HepG2 (cell line): ENCODE measurements around the gene DTX4. TPM values are rescaled to one million over a fixed set of nuclear protein-coding genes. Genes with fewer than 3 reads are reported as not detected.

Source experiments
- CREBL2 ChIP-seq: sonication (generic); formaldehyde crosslinking; IDR thresholded peaks from 2 replicates; pipeline ENCODE4 v1.8.1; 2023; ENCODE audit warnings: missing genetic modification reagents, mild to moderate bottlenecking, borderline replicate concordance
- HDAC6 ChIP-seq: fragments of 200-600 bp; sonication (generic); IDR thresholded peaks from 2 replicates; pipeline ENCODE4 v1.7.0; 2017; ENCODE audit warnings: mild to moderate bottlenecking, antibody characterized with exemption, low read length, low read depth
- HMGXB4 ChIP-seq, 2 experiments: sonication (generic) in 1 of 2; formaldehyde crosslinking in 1 of 2; IDR thresholded peaks; 2 replicates each; pipeline versions ENCODE4 v1.4.0 to v1.6.1; 2018 to 2020; ENCODE audit warnings: missing genetic modification reagents in 2 of 2, borderline replicate concordance in 1 of 2, low read depth in 1 of 2, mild to moderate bottlenecking in 1 of 2, missing biosample characterization in 1 of 2
- KDM6A ChIP-seq: IDR thresholded peaks from 2 replicates; pipeline ENCODE4 v1.6.1; 2016; ENCODE audit warnings: low read depth
- MIER3 ChIP-seq: IDR thresholded peaks from 2 replicates; pipeline ENCODE4 v1.6.1; 2016; ENCODE audit warnings: missing compliant biosample characterization, borderline replicate concordance
- MYC ChIP-seq: sonication (generic); formaldehyde crosslinking; IDR thresholded peaks from 2 replicates; pipeline ENCODE4 v1.9.0; 2021; ENCODE audit warnings: missing genetic modification reagents, borderline replicate concordance
- PAXIP1 ChIP-seq: sonication (generic); formaldehyde crosslinking; conservative IDR thresholded peaks from 2 replicates; pipeline ENCODE4 v1.4.0; 2020; ENCODE audit warnings: mild to moderate bottlenecking, missing genetic modification reagents, moderate library complexity
- PHF20 ChIP-seq: sonication (generic); formaldehyde crosslinking; IDR thresholded peaks from 2 replicates; pipeline ENCODE4 v1.5.0; 2020; ENCODE audit warnings: mild to moderate bottlenecking, missing genetic modification reagents
- PHF21A ChIP-seq: sonication (generic); formaldehyde crosslinking; IDR thresholded peaks from 2 replicates; pipeline ENCODE4 v1.5.0; 2020; ENCODE audit warnings: mild to moderate bottlenecking, missing genetic modification reagents
- RBAK ChIP-seq: sonication (generic); formaldehyde crosslinking; IDR thresholded peaks from 2 replicates; pipeline ENCODE4 v1.5.1; 2020; ENCODE audit warnings: mild to moderate bottlenecking, missing genetic modification reagents
- THRA ChIP-seq: sonication (generic); formaldehyde crosslinking; IDR thresholded peaks from 2 replicates; pipeline ENCODE4 v1.4.0; 2020; ENCODE audit warnings: missing genetic modification reagents, borderline replicate concordance
- XRCC5 ChIP-seq: fragments of 200-400 bp; formaldehyde crosslinking; optimal IDR thresholded peaks from 2 replicates; pipeline ENCODE3; 2017; ENCODE audit warnings: mild to moderate bottlenecking, low read length
- YY1 ChIP-seq: IDR thresholded peaks from 2 replicates; pipeline ENCODE4 v1.6.1; 2011; ENCODE audit warnings: low read length, low read depth, moderate library complexity, mild to moderate bottlenecking; ENCODE audit not compliant: insufficient read depth, insufficient replicate concordance
- ZBTB20 ChIP-seq: sonication (generic); formaldehyde crosslinking; IDR thresholded peaks from 2 replicates; pipeline ENCODE4 v1.8.1; 2023; ENCODE audit warnings: missing genetic modification reagents, low read depth, mild to moderate bottlenecking, borderline replicate concordance
- ZGPAT ChIP-seq: IDR thresholded peaks from 2 replicates; pipeline ENCODE4 v1.6.1; 2016; ENCODE audit warnings: mild to moderate bottlenecking
- ZNF292 ChIP-seq: sonication (generic); formaldehyde crosslinking; IDR thresholded peaks from 2 replicates; pipeline ENCODE4 v1.8.1; 2022; ENCODE audit warnings: mild to moderate bottlenecking, low read depth, missing genetic modification reagents, borderline replicate concordance
- polyA plus RNA-seq, 8 experiments: library from polyadenylated mRNA; depleted of rRNA in 3 of 8; stranded (reverse) in 7 of 8; unstranded in 1 of 8; fragments of >200 nt; fragmentation: Illumina TruSeq in 4 of 8; extraction: Trizol in 4 of 8; gene quantifications; 2 replicates each; pipeline versions ENCODE4 v1.2.1 to v1.2.3, GENCODE V29; 2011 to 2016; ENCODE audit warnings: low read depth in 4 of 8, missing spikeins in 1 of 8, mixed read lengths in 1 of 8; ENCODE audit not compliant: insufficient read depth in 1 of 8
- total RNA-seq, 5 experiments: library from RNA; depleted of rRNA; stranded (reverse); fragments of >200 nt; fragmentation: Illumina TruSeq; extraction: Trizol; gene quantifications; 2 replicates each; pipeline ENCODE4 v1.2.3, GENCODE V29; 2016; ENCODE audit warnings: low read depth in 1 of 5

DTX4 gene
- total and polyA plus RNA-seq, 2 of the 13 experiments (the other 11 are each of a cell fraction or from before 2014, with no cell fraction given): 0.67 to 5.6 TPM

- TF ChIP-seq THRA (CRISPR knock-in tag) (peak; percentile 17; the same call in 1 of the 2 replicates), PHF20 (no peak), KDM6A (CRISPR knock-in tag) (peak; percentile 5; the same call in 1 of the 2 replicates), HMGXB4 (CRISPR knock-in tag; IDR thresholded peaks at IDR 0.05; ENCODE audit: borderline replicate concordance in 1 of 2, low read depth in 1 of 2) (peak; percentile 74 to 77; a peak in 3 of 4 replicates), CREBL2 (CRISPR knock-in tag) (no peak), ZGPAT (CRISPR knock-in tag) (peak; percentile 59; the same call in 1 of the 2 replicates), PHF21A (CRISPR knock-in tag) (0 out of 2 replicates have a peak, but pooled peaks have one; percentile 13), XRCC5 (peak; percentile 89), MYC (CRISPR knock-in tag) (no peak; the same call in 1 of the 2 replicates), ZNF292 (CRISPR knock-in tag) (no peak), YY1 (peak; percentile 54), PAXIP1 (0 out of 2 replicates have a peak, but pooled peaks have one; percentile 35), MIER3 (CRISPR knock-in tag) (no peak), ZBTB20 (CRISPR knock-in tag) (no peak), RBAK (CRISPR knock-in tag) (no peak), HDAC6 (no peak)
Observed at GRCh38 chr11:59135648-59136461, 36.1 kb upstream of the DTX4 start (continued).
